GM18867 (cell line): ENCODE data around the gene EXOSC7.
"Not testable (repeated sequence)": the region's sequence is repeated elsewhere in the genome, so short reads cannot be mapped to it uniquely, and the experiment has no call there.

Experiments used
- ATAC-seq: cut with Tn5 transposase; IDR thresholded peaks from one replicate; pipeline ENCODE4 v1.9.1; 2021; ENCODE audit warnings: mild to moderate bottlenecking, moderate library complexity; ENCODE audit not compliant: unreplicated experiment

The EXOSC7 gene

GRCh38 chr3:45053805-45054195 lies 77.8 kb downstream of the EXOSC7 start:
- ATAC-seq = not testable (repeated sequence)

- no peak for ATAC-seq
Measured at GRCh38 chr3:45054196-45054857, 78.3 kb downstream of the EXOSC7 start.

DNA sequence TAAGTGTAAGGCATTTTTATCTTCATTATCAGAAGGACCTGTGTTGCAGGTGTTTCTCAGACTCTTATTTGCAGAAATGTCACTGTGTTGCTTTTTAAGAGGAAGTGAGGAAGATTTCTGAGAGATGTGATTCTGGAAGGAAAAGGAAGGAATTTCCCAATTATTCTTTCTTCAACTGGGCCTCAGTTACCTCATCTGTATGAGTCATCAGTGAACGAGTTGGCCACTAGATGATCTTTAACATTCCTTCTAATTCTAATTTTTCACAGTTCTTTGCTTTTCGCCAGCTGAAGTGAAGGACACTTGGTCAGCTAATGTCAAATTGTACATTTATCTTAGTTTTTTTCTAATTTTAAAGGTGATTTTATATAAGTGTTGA lies 79.0 kb downstream of the EXOSC7 start:
- ATAC-seq = no peak

- ATAC-seq = no peak
Measured at GRCh38 chr3:45055411-45056143, 79.5 kb downstream of the EXOSC7 start.

DNA sequence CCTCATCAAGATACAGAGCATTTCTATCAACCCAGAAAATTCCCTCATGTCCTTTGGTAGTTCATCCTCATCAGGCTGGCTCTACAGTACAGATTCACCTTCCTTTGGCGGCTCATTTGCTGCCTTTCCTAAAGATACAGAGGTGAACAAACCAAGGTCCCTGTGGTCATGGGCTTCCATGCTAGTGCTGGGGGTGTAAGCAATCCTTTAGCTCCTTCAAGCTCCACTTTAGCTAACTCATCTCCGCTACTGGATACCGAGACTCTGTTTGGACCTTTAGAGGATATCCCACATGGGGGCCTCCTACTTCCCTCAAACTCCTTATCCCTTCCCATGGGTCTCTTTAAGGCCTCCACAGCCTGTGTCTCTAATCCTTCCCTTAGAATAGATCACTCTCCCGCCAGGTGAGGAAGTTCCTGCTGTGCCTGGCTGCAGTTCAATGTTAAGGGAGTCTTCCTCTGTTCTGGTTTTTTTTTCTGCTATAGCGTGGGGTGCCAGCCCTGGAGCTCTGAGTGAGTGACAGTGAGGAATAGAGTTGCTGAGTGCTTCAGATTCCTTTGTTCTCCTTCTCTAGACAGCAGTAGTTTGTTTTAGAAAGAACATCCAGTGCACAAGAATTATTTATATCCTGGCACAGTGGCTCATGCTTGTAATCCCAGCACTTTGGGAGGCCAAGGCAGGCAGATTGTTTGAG lies 80.7 kb downstream of the EXOSC7 start:
- no peak for ATAC-seq

DNA sequence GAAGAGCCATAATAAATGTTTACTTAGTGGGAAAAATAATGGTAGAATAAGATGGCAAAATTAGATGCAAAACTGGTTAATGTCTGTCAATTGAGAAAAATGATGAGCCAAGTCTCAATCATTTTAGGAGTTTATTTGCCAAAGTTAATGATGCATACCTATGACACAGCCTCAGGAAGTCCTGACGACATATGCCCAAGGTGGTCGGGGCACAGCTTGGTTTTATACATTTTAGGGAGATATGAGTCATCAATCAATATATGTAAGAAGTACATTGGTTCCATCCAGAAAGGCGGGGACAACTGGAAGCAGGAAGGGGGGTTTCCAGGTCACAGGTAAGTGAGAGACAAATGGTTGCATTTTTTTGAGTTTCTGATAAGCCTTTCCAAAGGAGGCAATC lies 81.5 kb downstream of the EXOSC7 start:
- no peak for ATAC-seq

DNA sequence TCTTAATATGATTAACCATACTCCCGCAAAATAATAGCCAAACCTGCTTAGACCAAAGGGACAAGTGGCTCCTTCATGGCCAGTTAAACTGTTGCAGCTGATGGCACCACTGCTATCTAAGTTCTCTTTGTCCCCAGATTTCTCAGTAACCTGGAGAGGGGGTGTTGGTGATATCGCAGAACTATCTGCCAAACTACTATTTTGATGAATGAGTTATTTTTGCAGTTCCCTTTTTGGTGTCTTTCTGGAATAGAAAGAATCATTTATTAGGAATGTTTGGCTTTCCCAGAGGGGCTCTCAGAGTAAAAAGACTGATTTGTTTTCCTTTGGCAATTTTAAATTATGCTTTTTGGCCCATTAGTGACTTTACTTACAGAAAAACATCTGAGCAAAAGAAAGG lies 83.1 kb downstream of the EXOSC7 start:
- no peak for ATAC-seq

- no peak for ATAC-seq
Measured at GRCh38 chr3:45060165-45060892, 84.3 kb downstream of the EXOSC7 start.
